Spleen (tissue), 11 donors: ENCODE results near the gene GLYATL1. TPM values are rescaled to one million over a fixed set of nuclear protein-coding genes. Genes with fewer than 3 reads are reported as not detected.

Experiments used
- DNase-seq: peaks from one replicate; pipeline ENCODE4 v3.0.0-alpha.2; 2020
- H3K27ac ChIP-seq, 8 donors: fragments of 200-600 bp; sonication (generic) in 7 of 8; 1 replicate in 4 of 8; 2 replicates in 4 of 8; pipeline versions ENCODE4 v1.5.0 to v1.8.0; 2016 to 2021; ENCODE audit warnings: inconsistent platforms in 4 of 8, mild to moderate bottlenecking in 4 of 8, moderate library complexity in 1 of 8
- H3K27me3 ChIP-seq, 7 donors: fragments of 200-600 bp; sonication (generic) in 6 of 7; replicated peaks in 1 of 7; 1 replicate in 4 of 7; 2 replicates in 3 of 7; pipeline versions ENCODE4 v1.5.0 to v1.8.0; 2016 to 2021; ENCODE audit warnings: inconsistent platforms in 3 of 7, mild to moderate bottlenecking in 1 of 7
- H3K36me3 ChIP-seq, 6 donors: fragments of 200-600 bp; sonication (generic) in 5 of 6; 1 replicate in 4 of 6; 2 replicates in 2 of 6; pipeline versions ENCODE4 v1.5.0 to v1.8.0; 2016 to 2021; ENCODE audit warnings: inconsistent platforms in 2 of 6
- H3K4me1 ChIP-seq, 6 donors: fragments of 200-600 bp; sonication (generic) in 5 of 6; 1 replicate in 3 of 6; 2 replicates in 3 of 6; pipeline versions ENCODE4 v1.5.0 to v1.8.0; 2016 to 2021; ENCODE audit warnings: inconsistent platforms in 3 of 6
- H3K4me3 ChIP-seq, 8 donors: fragments of 200-600 bp; sonication (generic) in 7 of 8; 1 replicate in 4 of 8; 2 replicates in 4 of 8; pipeline versions ENCODE4 v1.5.0 to v1.8.0; 2016 to 2021; ENCODE audit warnings: inconsistent platforms in 4 of 8, mild to moderate bottlenecking in 4 of 8, moderate library complexity in 2 of 8
- H3K9me3 ChIP-seq, 8 donors: fragments of 200-600 bp; sonication (generic) in 7 of 8; 1 replicate in 4 of 8; 2 replicates in 4 of 8; pipeline versions ENCODE4 v1.5.0 to v1.8.0; 2016 to 2021; ENCODE audit warnings: inconsistent platforms in 4 of 8
- POLR2A ChIP-seq, 3 donors: fragments of 450-650 bp; IDR thresholded peaks; one replicate each; pipeline ENCODE4 v1.5.1; 2017; ENCODE audit warnings: antibody characterized with exemption in 3 of 3, mild to moderate bottlenecking in 1 of 3
- POLR2AphosphoS5 ChIP-seq, 3 donors: sonication (generic); formaldehyde crosslinking; IDR thresholded peaks; one replicate each; pipeline ENCODE4 v1.5.1; 2017; ENCODE audit warnings: antibody characterized with exemption in 3 of 3
- WGBS, 5 donors: extraction: QIAGEN DNeasy Blood & Tissue Kit in 3 of 5; methylation state at CpG; one replicate each; pipeline versions ENCODE4 v1.1.5 to v1.1.7; 2013 to 2018; 5-methylcytosine and 5-hydroxymethylcytosine counted together
- intact Hi-C: fragments of 100-400 bp; cut with DNase I; formaldehyde crosslinking; loops from one replicate; pipeline ENCODE4 v1.15.0; 2023; ENCODE audit warnings: low total_unique reads
- polyA plus RNA-seq, 3 donors: library from polyadenylated mRNA; stranded (reverse); fragments of 200-250 nt; gene quantifications; one replicate each; pipeline ENCODE4 v1.2.1, GENCODE V29; 2013
- total RNA-seq, 7 donors: library from RNA; depleted of rRNA in 3 of 7; stranded (reverse); fragments of >200 nt in 3 of 7; fragmentation: NEBNext Ultra II Directional in 4 of 7; extraction: Animal tissue kit (Norgen Biotek cat#: 25700) in 4 of 7; gene quantifications; one replicate each; pipeline versions ENCODE4 v1.1.0 to v1.2.1, GENCODE V29; 2016 to 2021
- TF ChIP-seq, protein P1 (sequence below), 11 experiments: fragments of 200-600 bp in 7 of 11; fragments of 450-650 bp in 4 of 11; sonication (generic) in 4 of 11; IDR thresholded peaks in 8 of 11; conservative IDR thresholded peaks in 3 of 11; 1 replicate in 7 of 11; 2 replicates in 4 of 11; pipeline versions ENCODE4 v1.4.0 to v1.8.0; 2016 to 2021; ENCODE audit warnings: antibody characterized with exemption in 11 of 11, inconsistent platforms in 4 of 11, mild to moderate bottlenecking in 1 of 11
- donor health status: healthy with polysubstance abuse.
- donor health status: DM: no; HTN: no; CAD: no; lungs with moderate emphysema.
- donor health status: DM: no; HTN: no; CAD: no.
- donor health status: Bipolar disorder and iron deficiency.
- donor health status: healthy.
- donor health status: DM: no; HTN: no; CAD: no.
- donor health status: DM: yes; HTN: yes; CAD: no.

The GLYATL1 gene
- total and polyA plus RNA-seq, 10 donors: not detected

DNA sequence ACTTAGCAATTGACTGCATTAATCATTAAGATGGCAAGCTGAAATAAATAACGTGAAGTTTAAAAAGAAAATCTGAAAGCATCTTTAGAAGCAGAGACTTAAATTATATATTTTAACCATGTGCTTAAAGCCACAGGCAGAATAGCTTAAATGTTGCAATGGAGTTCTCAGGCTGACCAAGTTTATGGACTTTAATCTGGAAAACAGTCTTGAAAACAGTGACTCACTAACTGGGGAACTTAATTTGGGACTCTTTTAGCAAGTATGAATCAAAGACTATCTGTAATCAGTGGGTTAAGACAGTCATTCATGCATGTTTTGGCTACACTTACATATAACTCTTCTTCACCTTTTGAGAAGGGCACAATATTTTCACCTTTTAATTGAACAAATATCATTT is 12.6 kb upstream of the GLYATL1 start:
- WGBS, 5 donors: 84 to 92% (median 89%) methylated on average over 1 of the region's 1 CpG
- DNase-seq: no peak
- Histone ChIP-seq H3K4me1 (peaks cover 0 to 19% (median 3%) of the 10 kb centered on the region in 6 donors), H3K27ac (no peak overlapping the region), H3K9me3 (no peaks in the 10 kb centered on the region), H3K4me3 (no peak overlapping the region), H3K27me3 (peaks cover 0 to 30% (median 6%) of the 10 kb centered on the region in 7 donors), H3K36me3 (no peaks in the 10 kb centered on the region)
- intact Hi-C loops: no loop called here
- TF ChIP-seq POLR2A (IDR thresholded peaks at IDR 0.05) (no peak), POLR2AphosphoS5 (IDR thresholded peaks at IDR 0.05) (no peak)
- TF ChIP-seq, protein P1, sequence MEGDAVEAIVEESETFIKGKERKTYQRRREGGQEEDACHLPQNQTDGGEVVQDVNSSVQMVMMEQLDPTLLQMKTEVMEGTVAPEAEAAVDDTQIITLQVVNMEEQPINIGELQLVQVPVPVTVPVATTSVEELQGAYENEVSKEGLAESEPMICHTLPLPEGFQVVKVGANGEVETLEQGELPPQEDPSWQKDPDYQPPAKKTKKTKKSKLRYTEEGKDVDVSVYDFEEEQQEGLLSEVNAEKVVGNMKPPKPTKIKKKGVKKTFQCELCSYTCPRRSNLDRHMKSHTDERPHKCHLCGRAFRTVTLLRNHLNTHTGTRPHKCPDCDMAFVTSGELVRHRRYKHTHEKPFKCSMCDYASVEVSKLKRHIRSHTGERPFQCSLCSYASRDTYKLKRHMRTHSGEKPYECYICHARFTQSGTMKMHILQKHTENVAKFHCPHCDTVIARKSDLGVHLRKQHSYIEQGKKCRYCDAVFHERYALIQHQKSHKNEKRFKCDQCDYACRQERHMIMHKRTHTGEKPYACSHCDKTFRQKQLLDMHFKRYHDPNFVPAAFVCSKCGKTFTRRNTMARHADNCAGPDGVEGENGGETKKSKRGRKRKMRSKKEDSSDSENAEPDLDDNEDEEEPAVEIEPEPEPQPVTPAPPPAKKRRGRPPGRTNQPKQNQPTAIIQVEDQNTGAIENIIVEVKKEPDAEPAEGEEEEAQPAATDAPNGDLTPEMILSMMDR (IDR thresholded peaks at IDR 0.05 in 8 of 11, conservative IDR thresholded peaks at IDR 0.05 in 3 of 11): no peak

DNA sequence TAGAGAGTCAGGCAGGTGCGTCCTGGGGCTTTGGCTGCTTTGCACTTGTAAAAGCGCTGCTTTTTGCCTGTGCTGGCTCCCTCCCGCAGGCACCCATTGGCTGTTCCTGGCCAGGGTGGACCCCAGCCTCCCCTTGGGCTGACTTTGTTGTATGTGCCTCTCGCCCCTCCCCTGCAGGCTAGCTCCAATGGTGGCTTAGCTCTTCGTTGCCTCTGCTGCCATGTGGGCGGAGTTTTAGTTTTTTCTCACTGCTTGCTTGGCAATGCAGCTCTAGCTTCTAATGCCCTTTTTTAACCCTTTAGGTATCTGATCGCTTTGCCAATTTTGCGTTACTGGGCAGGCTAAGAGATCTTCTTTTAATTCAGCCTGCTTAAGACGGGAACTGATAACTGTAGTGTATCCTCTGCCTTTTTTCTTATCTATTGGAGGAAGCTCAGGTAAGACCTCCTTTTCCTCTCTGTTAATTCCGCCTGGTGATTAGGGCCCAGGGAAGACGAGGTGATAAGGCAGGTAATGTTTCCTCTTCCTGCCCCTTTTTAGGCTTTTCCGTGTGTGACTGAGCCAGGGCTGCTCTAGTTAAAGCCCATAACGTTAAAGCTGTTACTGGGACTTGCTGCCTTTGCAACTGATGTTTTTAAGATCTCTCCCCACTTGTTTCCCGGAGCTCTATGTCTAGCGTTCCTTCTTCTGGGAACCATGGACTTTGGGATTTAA is 11.7 kb upstream of the GLYATL1 start:
- intact Hi-C loops: no loop called here
- no peak for TF ChIP-seq POLR2A (IDR thresholded peaks at IDR 0.05)
- TF ChIP-seq, protein P1 (IDR thresholded peaks at IDR 0.05 in 8 of 11, conservative IDR thresholded peaks at IDR 0.05 in 3 of 11): no peak
- TF ChIP-seq POLR2AphosphoS5 (IDR thresholded peaks at IDR 0.05): no peak
- no peak for DNase-seq
- no peaks in the 10 kb centered on the region for H3K36me3 ChIP-seq
- H3K9me3 ChIP-seq: no peaks in the 10 kb centered on the region
- H3K27me3 ChIP-seq: peaks cover 0 to 30% (median 6%) of the 10 kb centered on the region in 7 donors
- H3K27ac ChIP-seq: no peak overlapping the region
- no peak overlapping the region for H3K4me3 ChIP-seq
- WGBS, 5 donors: 3 to 13% (median 8%) methylated on average over 15 of the region's 15 CpGs
- H3K4me1 ChIP-seq: peaks cover 0 to 19% (median 3%) of the 10 kb centered on the region in 6 donors

DNA sequence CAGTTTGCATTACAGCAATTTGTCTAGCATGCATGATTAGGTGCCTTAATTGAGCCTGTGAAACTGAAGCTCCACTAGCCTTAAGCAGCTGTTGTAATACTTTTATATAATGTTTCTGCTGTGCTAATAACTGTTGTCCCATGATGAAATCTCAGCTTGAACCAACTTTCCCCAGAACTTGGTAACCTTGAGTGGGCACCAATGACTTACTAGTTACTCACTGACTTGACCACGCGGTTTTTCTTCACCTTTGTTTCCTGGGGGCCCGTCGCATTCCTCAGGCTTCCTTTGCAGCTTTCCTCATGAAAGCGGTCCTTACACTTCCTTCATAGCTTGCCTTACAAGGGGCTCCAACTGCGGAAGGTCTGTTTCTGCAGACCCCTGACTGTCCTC is 11.2 kb upstream of the GLYATL1 start:
- H3K4me3 ChIP-seq: no peak overlapping the region
- intact Hi-C loops: no loop called here
- H3K36me3 ChIP-seq: no peaks in the 10 kb centered on the region
- 28 to 46% (median 37%) methylated on average over 6 of the region's 6 CpGs for WGBS, 5 donors
- peaks cover 0 to 18% (median 3%) of the 10 kb centered on the region in 6 donors for H3K4me1 ChIP-seq
- TF ChIP-seq, protein P1 (IDR thresholded peaks at IDR 0.05 in 8 of 11, conservative IDR thresholded peaks at IDR 0.05 in 3 of 11): no peak
- TF ChIP-seq POLR2A (IDR thresholded peaks at IDR 0.05) (no peak), POLR2AphosphoS5 (IDR thresholded peaks at IDR 0.05) (no peak)
- no peak for DNase-seq
- peaks cover 0 to 30% (median 6%) of the 10 kb centered on the region in 7 donors for H3K27me3 ChIP-seq
- no peaks in the 10 kb centered on the region for H3K9me3 ChIP-seq
- no peak overlapping the region for H3K27ac ChIP-seq

DNA sequence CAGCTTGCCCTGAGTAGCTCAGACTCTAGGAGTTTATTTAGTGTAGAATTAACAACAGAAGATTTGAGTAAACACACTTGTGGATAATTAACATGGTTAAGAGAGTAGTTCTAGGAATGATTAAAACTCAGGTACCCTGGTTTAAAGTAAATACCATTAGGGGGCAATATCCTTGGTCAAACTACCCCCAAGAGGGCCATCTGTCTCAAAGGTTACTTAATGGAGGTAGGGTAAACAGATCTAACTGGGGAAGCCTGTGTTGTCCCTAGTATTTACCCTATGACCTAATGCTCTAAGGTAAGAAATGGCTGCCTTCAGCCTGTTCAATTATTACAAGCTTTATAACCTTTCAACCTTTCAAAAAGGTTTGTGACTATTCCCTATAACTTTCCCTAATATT is 10.6 kb upstream of the GLYATL1 start:
- Histone ChIP-seq H3K27ac (no peak overlapping the region), H3K4me1 (peaks cover 0 to 13% (median 0%) of the 10 kb centered on the region in 6 donors), H3K27me3 (peaks cover 0 to 30% (median 6%) of the 10 kb centered on the region in 7 donors), H3K36me3 (no peaks in the 10 kb centered on the region), H3K9me3 (no peaks in the 10 kb centered on the region), H3K4me3 (no peak overlapping the region)
- TF ChIP-seq, protein P1 (IDR thresholded peaks at IDR 0.05 in 8 of 11, conservative IDR thresholded peaks at IDR 0.05 in 3 of 11): no peak
- TF ChIP-seq POLR2A (IDR thresholded peaks at IDR 0.05) (no peak), POLR2AphosphoS5 (IDR thresholded peaks at IDR 0.05) (no peak)
- DNase-seq: no peak
- intact Hi-C loops: no loop called here
